Naive thymus-derived CD4-positive, alpha-beta T cell (primary cell): ENCODE measurements around the gene ANKRD9. TPM values are rescaled to one million over a fixed set of nuclear protein-coding genes. Genes with fewer than 3 reads are reported as not detected.
"Not testable (repeated sequence)": the region's sequence is repeated elsewhere in the genome, so short reads cannot be mapped to it uniquely, and the experiment has no call there.

Experiments
- ATAC-seq: fragments of 150-1000 bp; cut with Tn5 transposase; 2 replicates; pipeline ENCODE4 v1.10.0; 2021; ENCODE audit warnings: mild to moderate bottlenecking, moderate library complexity
- CTCF ChIA-PET: fragments of 350-600 bp; sonication (Branson Sonifier 250); formaldehyde crosslinking; loops from one replicate; lab custom pipeline; 2021; ENCODE audit warnings: antibody characterized with exemption; lab: Charles Lee
- POLR2A ChIA-PET: fragments of 350-600 bp; sonication (Branson Sonifier 250); formaldehyde crosslinking; loops from one replicate; lab custom pipeline; 2021; ENCODE audit warnings: antibody characterized with exemption, inconsistent platforms; lab: Charles Lee
- DNase-seq, 9 donors: peaks; one replicate each; pipeline versions ENCODE4 v3.0.0 to v3.0.0-alpha.2; 2020 to 2022; ENCODE audit warnings: mixed read lengths in 1 of 9
- H3K27ac ChIP-seq: one replicate; pipeline ENCODE4 v1.7.0; 2013; ENCODE audit warnings: mild to moderate bottlenecking, low read depth, low read length, moderate library complexity
- H3K27me3 ChIP-seq, 2 donors: one replicate each; pipeline ENCODE4 v1.7.0; 2013; ENCODE audit warnings: low read length in 2 of 2, mild to moderate bottlenecking in 2 of 2, moderate library complexity in 2 of 2; ENCODE audit not compliant: control insufficient read depth in 2 of 2, insufficient read depth in 2 of 2
- H3K36me3 ChIP-seq, 3 experiments: 1 replicate in 2 of 3; 2 replicates in 1 of 3; pipeline ENCODE4 v1.7.0; 2013; ENCODE audit warnings: low read length in 3 of 3, mild to moderate bottlenecking in 3 of 3, moderate library complexity in 1 of 3; ENCODE audit not compliant: insufficient read depth in 3 of 3, control insufficient read depth in 2 of 3
- H3K4me1 ChIP-seq, 2 donors: one replicate each; pipeline ENCODE4 v1.7.0; 2013; ENCODE audit warnings: low read length in 2 of 2, mild to moderate bottlenecking in 2 of 2, moderate library complexity in 1 of 2; ENCODE audit not compliant: control insufficient read depth in 2 of 2, insufficient read depth in 2 of 2
- H3K4me3 ChIP-seq: 2 replicates; pipeline ENCODE4 v1.7.0; 2013; ENCODE audit warnings: mild to moderate bottlenecking, low read length
- H3K9me3 ChIP-seq, 3 experiments: 1 replicate in 2 of 3; 2 replicates in 1 of 3; pipeline ENCODE4 v1.7.0; 2013; ENCODE audit warnings: low read length in 3 of 3; ENCODE audit not compliant: control insufficient read depth in 2 of 3
- H3K27ac Mint-ChIP-seq, 9 donors: one replicate each; pipeline ENCODE4 v1.8.0; 2020 to 2022; ENCODE audit warnings: mixed read lengths in 9 of 9, mild to moderate bottlenecking in 8 of 9, moderate library complexity in 5 of 9, inconsistent platforms in 2 of 9
- H3K27me3 Mint-ChIP-seq, 5 donors: one replicate each; pipeline ENCODE4 v1.8.0; 2021 to 2022; ENCODE audit warnings: mixed read lengths in 5 of 5, mild to moderate bottlenecking in 1 of 5
- H3K36me3 Mint-ChIP-seq, 5 donors: one replicate each; pipeline ENCODE4 v1.8.0; 2020 to 2022; ENCODE audit warnings: mixed read lengths in 5 of 5, mild to moderate bottlenecking in 3 of 5, inconsistent platforms in 1 of 5
- H3K4me1 Mint-ChIP-seq, 7 donors: one replicate each; pipeline ENCODE4 v1.8.0; 2020 to 2022; ENCODE audit warnings: mixed read lengths in 7 of 7, mild to moderate bottlenecking in 3 of 7, inconsistent platforms in 1 of 7
- H3K4me3 Mint-ChIP-seq, 10 donors: one replicate each; pipeline ENCODE4 v1.8.0; 2020 to 2022; ENCODE audit warnings: mild to moderate bottlenecking in 10 of 10, mixed read lengths in 10 of 10, moderate library complexity in 6 of 10, inconsistent platforms in 2 of 10
- H3K9me3 Mint-ChIP-seq, 11 donors: one replicate each; pipeline ENCODE4 v1.8.0; 2020 to 2022; ENCODE audit warnings: mixed read lengths in 11 of 11, mild to moderate bottlenecking in 4 of 11, inconsistent platforms in 1 of 11, moderate library complexity in 1 of 11
- intact Hi-C, 2 donors: fragments of 100-400 bp; cut with micrococcal nuclease; formaldehyde crosslinking; loops; one replicate each; pipeline ENCODE4 v1.15.1; 2023
- polyA plus RNA-seq, 2 donors: library from polyadenylated mRNA; unstranded; fragments of 300-500 nt; fragmentation: Illumina TruSeq; gene quantifications; one replicate each; pipeline ENCODE4 v1.2.3, GENCODE V29; 2021
- total RNA-seq, 6 experiments: library from RNA in 5 of 6; stranded (reverse) in 5 of 6; gene quantifications; 1 replicate in 5 of 6; 2 replicates in 1 of 6; pipeline ENCODE4 v1.2.3 and lab custom pipeline; 2021 to 2026

Gene ANKRD9
- total and polyA plus RNA-seq, 7 experiments from 2014 or later: 0.26 to 8.1 (median 1.4) TPM

DNA sequence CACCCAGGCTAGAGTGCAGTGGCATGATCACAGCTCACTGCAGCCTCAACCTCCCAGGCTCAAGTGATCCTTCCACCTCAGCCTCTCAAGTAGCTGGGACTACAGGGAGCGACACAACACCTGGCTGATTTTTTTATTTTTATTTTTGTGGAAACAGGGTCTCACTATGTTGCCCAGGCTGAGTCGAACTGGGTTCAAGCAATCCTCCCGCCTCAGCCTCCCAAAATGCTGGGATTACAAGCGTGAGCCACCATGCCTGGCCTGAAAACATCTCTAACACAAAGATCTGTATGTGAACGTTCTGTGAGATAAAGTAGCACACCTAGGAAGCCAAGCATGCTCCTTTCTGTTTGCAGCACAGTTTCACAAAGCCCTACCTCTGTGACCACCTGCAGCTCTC is 10.1 kb upstream of the ANKRD9 start:
- H3K27me3 Mint-ChIP-seq, H3K27me3 ChIP-seq, H3K27ac Mint-ChIP-seq, H3K27ac ChIP-seq, H3K36me3 Mint-ChIP-seq, H3K4me3 ChIP-seq, H3K36me3 ChIP-seq, H3K9me3 Mint-ChIP-seq, DNase-seq, H3K4me3 Mint-ChIP-seq, H3K9me3 ChIP-seq, ATAC-seq: not testable (repeated sequence)
- peaks cover 14 to 24% (median 20%) of the 10 kb centered on the region in 7 donors for H3K4me1 Mint-ChIP-seq
- H3K4me1 ChIP-seq: peaks cover 13 to 18% of the 10 kb centered on the region in 2 donors
- intact Hi-C loops: loop anchor here (2.0 to 10.0 kb wide), 6 partner anchors 157 to 815 kb away; partner anchors contain the start of genes CINP (in 1 of the 2), TECPR2 (in 1 of the 2) and TRAF3 (in 1 of the 2)
- ChIA-PET CTCF (interaction anchor here (1.0 to 2.7 kb wide), 2 partner anchors 74 to 82 kb away, joined by 3 to 14 read pairs; no protein-coding TSS in a partner anchor), POLR2A (interaction anchor here (0.6 kb wide), 1 partner anchor 1875 kb away, joined by 5 read pairs; no protein-coding TSS in a partner anchor)

DNA sequence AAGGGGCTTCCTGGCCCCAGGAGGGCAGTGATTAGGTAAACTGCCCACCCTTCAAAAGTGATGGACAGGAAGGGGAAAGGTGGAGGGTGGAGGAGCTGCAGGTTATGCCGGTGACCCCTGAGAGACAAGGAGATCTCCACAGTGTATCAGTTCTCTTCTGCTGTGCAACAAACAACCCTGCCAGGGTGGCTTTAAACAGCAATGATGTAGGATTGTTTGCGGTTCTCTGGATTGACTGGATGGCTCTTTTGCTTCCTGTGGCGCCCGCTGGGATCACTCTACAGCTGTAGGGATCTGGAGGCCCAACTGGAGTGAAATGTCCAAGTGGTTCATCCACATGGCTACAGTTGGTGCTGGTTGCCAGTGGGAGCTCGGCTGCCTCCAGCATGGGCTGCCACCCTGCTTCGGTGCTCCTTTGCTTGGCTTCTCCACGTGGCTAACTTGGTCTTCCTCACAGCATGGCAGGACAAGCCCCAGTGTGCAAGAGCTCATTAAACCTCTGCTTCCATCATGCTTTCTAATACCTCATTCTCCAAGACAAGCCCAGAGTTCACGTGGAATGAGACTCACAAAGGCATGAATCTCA is 8.6 kb upstream of the ANKRD9 start:
- Histone ChIP-seq H3K36me3 (no peaks in the 10 kb centered on the region), H3K4me3 (no peak overlapping the region), H3K9me3 (no peaks in the 10 kb centered on the region), H3K27ac (no peak overlapping the region), H3K27me3 (no peaks in the 10 kb centered on the region), H3K4me1 (peaks cover 3 to 5% of the 10 kb centered on the region in 2 donors)
- intact Hi-C loops: loop anchor here in 1 of 2 donors (2.0 to 10.0 kb wide), 3 partner anchors 156 to 813 kb away; partner anchors contain the start of genes CINP and TECPR2
- CTCF ChIA-PET: interaction anchor here (0.6 to 2.7 kb wide), 6 partner anchors 14 to 203 kb away, joined by 3 to 14 read pairs (median 3); no protein-coding TSS in a partner anchor
- H3K27ac Mint-ChIP-seq: no peak overlapping the region
- POLR2A ChIA-PET: interaction anchor here (0.6 kb wide), 1 partner anchor 167 kb away, joined by 4 read pairs; no protein-coding TSS in a partner anchor
- H3K9me3 Mint-ChIP-seq: no peaks in the 10 kb centered on the region
- ATAC-seq: no peak
- no peak for DNase-seq
- H3K27me3 Mint-ChIP-seq: peaks cover 0 to 8% (median 4%) of the 10 kb centered on the region in 5 donors
- H3K4me3 Mint-ChIP-seq: peak overlapping the region in 9 of 10 donors; percentile 10 to 87 (median 55)
- H3K36me3 Mint-ChIP-seq: no peaks in the 10 kb centered on the region
- peaks cover 6 to 12% (median 9%) of the 10 kb centered on the region in 7 donors for H3K4me1 Mint-ChIP-seq

DNA sequence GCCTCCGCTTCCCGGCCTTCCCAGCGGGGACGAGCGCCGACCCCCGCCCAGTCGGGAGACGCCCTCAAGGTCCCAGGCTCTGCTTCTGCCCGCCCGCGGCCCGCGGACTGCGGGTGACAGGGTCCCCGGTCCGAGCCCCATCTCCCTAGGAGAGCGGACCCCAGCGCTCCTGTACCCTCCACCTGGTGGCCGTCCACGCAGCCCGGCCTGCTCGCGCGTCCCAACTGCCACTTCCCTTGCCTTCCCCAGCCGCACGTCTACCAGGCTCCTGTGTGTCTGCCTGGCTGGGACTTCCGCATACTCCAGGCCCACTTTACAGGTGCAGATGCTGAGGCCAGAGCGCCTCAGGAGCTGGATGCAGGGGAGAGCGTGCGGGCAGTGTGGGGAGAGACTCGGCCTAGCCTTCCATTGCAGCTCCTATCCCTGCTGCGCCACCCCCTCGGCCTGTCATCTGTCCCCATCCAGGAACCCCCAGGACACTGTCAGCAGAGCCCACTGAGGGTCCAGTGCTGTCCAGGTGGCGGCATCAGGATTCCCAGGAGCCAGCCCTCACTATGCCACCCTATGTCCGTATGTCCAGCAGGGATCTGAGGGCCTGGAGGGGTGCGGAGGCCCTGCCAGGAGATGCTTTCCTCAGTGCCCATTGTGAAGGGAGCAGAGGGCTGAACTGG is 8.0 kb upstream of the ANKRD9 start:
- intact Hi-C loops: loop anchor here (2.0 to 10.0 kb wide), 4 partner anchors 155 to 813 kb away; partner anchors contain the start of genes CINP (in 1 of the 2) and TECPR2 (in 1 of the 2)
- DNase-seq (no peak), ATAC-seq (peak; percentile 7)
- H3K27me3 ChIP-seq: no peaks in the 10 kb centered on the region
- H3K36me3 ChIP-seq: no peaks in the 10 kb centered on the region
- ChIA-PET POLR2A (interaction anchor here (0.6 kb wide), 1 partner anchor 166 kb away, joined by 4 read pairs; no protein-coding TSS in a partner anchor), CTCF (interaction anchor here (0.6 to 2.7 kb wide), 5 partner anchors 47 to 81 kb away, joined by 3 to 14 read pairs (median 4); no protein-coding TSS in a partner anchor)
- Mint-ChIP-seq H3K4me3 (peak overlapping the region; percentile 52 to 88 (median 76)), H3K4me1 (peaks cover 3 to 6% (median 5%) of the 10 kb centered on the region in 7 donors), H3K27me3 (peaks cover 0 to 8% (median 4%) of the 10 kb centered on the region in 5 donors), H3K9me3 (no peaks in the 10 kb centered on the region), H3K36me3 (no peaks in the 10 kb centered on the region), H3K27ac (peak overlapping the region in 3 of 9 donors; percentile 33 to 83 (median 38))
- no peaks in the 10 kb centered on the region for H3K9me3 ChIP-seq
- peaks cover 0 to 3% of the 10 kb centered on the region in 2 donors for H3K4me1 ChIP-seq
- H3K4me3 ChIP-seq: peak overlapping the region; percentile 35
- H3K27ac ChIP-seq: peak overlapping the region; percentile 35

DNA sequence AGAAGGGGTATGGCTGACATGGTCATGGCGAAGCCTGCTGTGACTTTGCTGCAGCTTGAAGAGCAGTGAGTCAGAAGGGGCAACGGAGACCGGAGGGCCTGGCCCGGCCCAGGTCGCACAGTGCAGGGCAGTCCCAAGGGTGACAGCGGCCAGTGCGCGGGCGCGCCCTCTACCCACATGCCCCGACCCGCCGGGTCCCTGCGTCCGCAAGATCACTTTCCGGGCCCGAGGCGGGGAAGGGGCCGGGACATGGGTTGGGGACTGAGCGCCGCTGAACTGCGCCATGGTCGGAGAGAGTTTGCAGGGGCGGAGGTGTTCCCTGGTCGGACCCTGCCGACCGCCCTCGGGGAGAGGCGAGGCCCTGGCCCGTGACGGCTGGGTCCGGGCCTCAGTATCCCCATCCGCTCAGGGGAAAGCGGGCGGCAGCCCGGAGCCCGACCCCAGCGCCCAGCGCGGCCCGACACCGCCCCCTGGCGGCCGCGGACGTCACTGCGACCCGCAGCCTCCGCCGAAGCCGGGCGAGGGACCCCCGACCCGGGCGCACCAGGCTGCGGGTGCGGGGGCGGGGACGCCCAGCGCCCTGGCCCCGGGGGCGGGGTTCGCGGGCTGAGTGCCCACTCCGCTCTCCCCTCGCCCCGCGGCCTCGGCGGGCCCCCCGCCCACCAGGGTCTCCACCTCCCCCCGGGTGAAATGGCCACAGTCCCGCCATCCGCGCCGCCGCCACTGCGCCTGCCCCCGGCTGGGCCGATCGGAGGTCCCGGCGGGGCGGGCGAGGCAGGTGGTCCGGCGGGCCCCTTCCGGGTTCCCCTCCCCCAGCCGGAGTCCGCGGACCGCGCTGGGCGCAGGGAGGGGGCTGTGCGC is 7.2 kb upstream of the ANKRD9 start:
- Mint-ChIP-seq H3K27me3 (peaks cover 0 to 8% (median 4%) of the 10 kb centered on the region in 5 donors), H3K36me3 (no peaks in the 10 kb centered on the region), H3K9me3 (no peaks in the 10 kb centered on the region), H3K27ac (peak overlapping the region in 4 of 9 donors; percentile 32 to 86 (median 58)), H3K4me1 (peaks cover 3 to 6% (median 5%) of the 10 kb centered on the region in 7 donors), H3K4me3 (peak overlapping the region; percentile 79 to 91 (median 85))
- peak; percentile 32 to 85 (median 58) for DNase-seq
- Histone ChIP-seq H3K27me3 (no peaks in the 10 kb centered on the region), H3K36me3 (no peaks in the 10 kb centered on the region), H3K4me1 (peaks cover 0 to 3% of the 10 kb centered on the region in 2 donors), H3K4me3 (peak overlapping the region; percentile 61), H3K9me3 (no peaks in the 10 kb centered on the region), H3K27ac (peak overlapping the region; percentile 35)
- intact Hi-C loops: loop anchor here (1.0 to 10.0 kb wide), 8 partner anchors 59 to 812 kb away; partner anchors contain the start of genes CINP (in 1 of the 2) and TECPR2 (in 1 of the 2)
- ChIA-PET CTCF (interaction anchor here (0.6 to 1.9 kb wide), 8 partner anchors 8 to 199 kb away, joined by 3 to 9 read pairs (median 3); no protein-coding TSS in a partner anchor), POLR2A (no interaction called here)
- ATAC-seq: peak; percentile 90

DNA sequence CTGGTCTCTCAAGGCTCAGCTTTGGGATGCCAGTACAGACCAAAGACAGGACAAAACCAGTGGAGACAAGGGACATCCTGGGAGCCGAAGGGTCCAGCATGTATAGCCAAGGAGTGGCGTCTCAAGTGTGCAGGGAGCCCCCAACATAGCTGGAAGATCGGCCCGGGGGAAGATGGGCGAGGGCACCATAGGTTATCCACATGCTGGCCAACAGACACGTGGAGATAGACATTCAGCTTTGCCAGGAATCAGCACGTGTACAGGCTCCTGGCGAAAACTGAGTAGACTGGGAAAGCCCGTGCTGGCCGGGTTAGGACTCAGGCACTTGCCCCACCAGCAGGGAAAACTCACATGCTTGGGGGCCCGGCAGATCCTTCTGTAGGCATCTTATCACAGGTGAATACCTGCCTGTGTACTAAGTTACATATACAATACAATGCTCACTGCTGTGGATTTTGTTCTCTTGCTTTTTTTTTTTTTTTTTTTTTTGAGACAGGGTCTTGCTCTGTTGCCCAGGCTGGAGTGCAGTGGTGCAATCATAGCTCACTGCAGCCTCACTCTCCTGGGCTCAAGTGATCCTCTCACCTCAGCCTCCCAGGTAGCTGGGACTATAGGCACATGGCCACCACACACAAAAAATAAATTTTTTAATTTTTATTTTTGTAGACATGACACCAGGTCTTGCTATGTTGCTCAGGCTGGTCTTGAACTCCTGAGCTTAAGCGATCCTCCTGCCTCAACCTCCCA is 5.6 kb upstream of the ANKRD9 start:
- no peak for ATAC-seq
- no peaks in the 10 kb centered on the region for H3K9me3 Mint-ChIP-seq
- Histone ChIP-seq H3K4me1 (peaks cover 7 to 14% of the 10 kb centered on the region in 2 donors), H3K9me3 (no peaks in the 10 kb centered on the region), H3K27ac (no peak overlapping the region), H3K36me3 (no peaks in the 10 kb centered on the region), H3K4me3 (no peak overlapping the region), H3K27me3 (no peaks in the 10 kb centered on the region)
- ChIA-PET POLR2A (interaction anchor here (2.4 kb wide), 1 partner anchor 77 kb away, joined by 7 read pairs; no protein-coding TSS in a partner anchor), CTCF (interaction anchor here (0.6 to 1.9 kb wide), 5 partner anchors 10 to 193 kb away, joined by 3 to 6 read pairs (median 4); no protein-coding TSS in a partner anchor)
- H3K4me3 Mint-ChIP-seq: peak overlapping the region in 2 of 10 donors; percentile 10 to 41
- DNase-seq: no peak
- intact Hi-C loops: loop anchor here (5.0 to 10.0 kb wide), 4 partner anchors 153 to 810 kb away; partner anchors contain the start of genes CINP (in 1 of the 2), TECPR2 (in 1 of the 2), TRAF3 (in 1 of the 2) and WDR20 (in 1 of the 2)
- peaks cover 5 to 19% (median 12%) of the 10 kb centered on the region in 7 donors for H3K4me1 Mint-ChIP-seq
- H3K36me3 Mint-ChIP-seq: no peaks in the 10 kb centered on the region
- no peak overlapping the region for H3K27ac Mint-ChIP-seq
- peaks cover 0 to 8% (median 4%) of the 10 kb centered on the region in 5 donors for H3K27me3 Mint-ChIP-seq
